ENCODE measurements around the gene ADCY4.

- no peak for TF ChIP-seq CTCF (IDR thresholded peaks at IDR 0.05; ENCODE audit: insufficient read depth, low read length)
- TF ChIP-seq REST (IDR thresholded peaks at IDR 0.05; ENCODE audit: insufficient replicate concordance, low read depth): no peak
- TF ChIP-seq POLR2AphosphoS5 (IDR thresholded peaks at IDR 0.05; ENCODE audit: low read depth): no peak
- no peak for TF ChIP-seq SPI1 (IDR thresholded peaks at IDR 0.05; ENCODE audit: borderline replicate concordance, low read depth)
- no peak for TF ChIP-seq GABPA (IDR thresholded peaks at IDR 0.05; ENCODE audit: low read depth)
These were observed 42.6 kb downstream of the ADCY4 start for GRCh38 chr14:24292118-24292807.

All from HL-60 (cell line).